ENCODE results near the gene GPC1. TPM values are rescaled to one million over a fixed set of nuclear protein-coding genes. Genes with fewer than 3 reads are reported as not detected.

GPC1 gene
- total RNA-seq, 1 experiment from 2014 or later: 32.0 TPM

DNA sequence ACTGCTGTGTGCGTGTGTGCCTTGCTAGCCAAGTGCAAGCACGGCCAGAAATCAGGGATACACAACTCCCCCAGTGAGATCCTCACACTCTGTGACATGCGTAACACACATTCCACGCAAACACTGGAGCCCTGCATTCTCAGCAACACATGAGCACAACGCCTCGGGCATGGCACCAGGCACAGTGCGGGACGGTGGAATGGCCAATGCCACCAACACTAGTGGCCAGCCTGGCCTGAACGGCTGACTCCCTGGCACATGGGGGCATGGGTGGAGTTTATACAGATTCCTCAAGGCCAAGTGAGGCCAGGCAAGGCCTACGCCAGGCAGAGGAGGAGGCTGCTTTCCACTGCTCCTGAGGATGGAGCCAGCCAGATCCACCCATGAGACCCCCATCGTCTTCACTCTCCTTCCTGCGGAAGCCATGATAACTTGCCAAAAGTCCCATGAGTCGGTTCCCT lies 66.1 kb downstream of the GPC1 start:
- Histone ChIP-seq H3K36me3 (replicated peaks; ENCODE audit: control insufficient read depth, insufficient read depth, low read length) (no peaks in the 10 kb centered on the region), H3K4me3 (ENCODE audit: insufficient read depth, low read depth, low read length) (no peak overlapping the region)
- no peak for DNase-seq

DNA sequence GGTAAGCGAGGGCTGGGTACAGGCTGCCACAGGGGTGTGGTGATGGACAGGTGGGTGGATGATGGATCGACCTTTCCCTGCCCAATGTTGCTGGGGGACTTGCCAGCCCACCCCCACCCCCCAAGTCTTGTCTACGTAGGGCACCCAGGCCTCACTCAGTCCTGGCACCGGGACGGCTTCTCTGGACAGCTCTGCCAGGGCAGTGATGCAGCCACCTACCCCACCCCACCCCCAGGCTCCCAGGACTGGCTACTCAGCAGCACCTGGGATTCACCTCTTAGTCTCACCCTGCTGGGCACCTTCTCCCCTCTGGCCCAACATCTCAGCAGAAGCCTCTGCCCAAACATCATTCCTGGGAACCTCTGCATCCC lies 66.6 kb downstream of the GPC1 start:
- Histone ChIP-seq H3K36me3 (replicated peaks; ENCODE audit: control insufficient read depth, insufficient read depth, low read length) (no peaks in the 10 kb centered on the region), H3K27me3 (ENCODE audit: control insufficient read depth, insufficient read depth, low read length) (no peaks in the 10 kb centered on the region), H3K4me3 (ENCODE audit: insufficient read depth, low read depth, low read length) (no peak overlapping the region)
- DNase-seq: peak; percentile 32

More for the DNA sequence above, 66.1 kb downstream of the GPC1 start:
- H3K27me3 ChIP-seq (ENCODE audit: control insufficient read depth, insufficient read depth, low read length): no peaks in the 10 kb centered on the region

- H3K4me3 ChIP-seq (ENCODE audit: insufficient read depth, low read depth, low read length): no peak overlapping the region
- no peaks in the 10 kb centered on the region for H3K36me3 ChIP-seq (replicated peaks; ENCODE audit: control insufficient read depth, insufficient read depth, low read length)
- peak; percentile 42 for DNase-seq
- H3K27me3 ChIP-seq (ENCODE audit: control insufficient read depth, insufficient read depth, low read length): no peaks in the 10 kb centered on the region
These were observed 67.1 kb downstream of the GPC1 start for GRCh38 chr2:240502430-240503121.

DNA sequence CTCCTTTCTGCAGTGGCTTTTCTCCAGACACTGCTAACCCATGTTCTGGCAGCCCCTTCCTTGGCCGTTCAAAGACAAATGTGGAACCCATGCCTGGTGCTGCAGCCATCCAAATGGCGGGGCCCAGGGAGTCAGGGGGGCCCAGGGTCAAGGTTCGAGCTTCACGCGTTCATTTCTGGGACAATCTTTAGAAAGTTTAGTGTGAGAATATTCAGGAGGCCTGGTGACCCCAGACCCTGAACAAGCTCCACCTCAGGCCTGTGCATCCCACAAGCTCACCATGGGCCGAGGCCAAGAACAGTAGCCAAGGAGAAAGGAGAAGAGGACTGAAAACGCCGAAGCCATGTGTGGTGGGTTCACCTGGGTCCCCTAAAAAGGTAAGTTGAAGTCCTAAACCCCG lies 67.9 kb downstream of the GPC1 start:
- Histone ChIP-seq H3K36me3 (replicated peaks; ENCODE audit: control insufficient read depth, insufficient read depth, low read length) (no peaks in the 10 kb centered on the region), H3K4me3 (ENCODE audit: insufficient read depth, low read depth, low read length) (no peak overlapping the region), H3K27me3 (ENCODE audit: control insufficient read depth, insufficient read depth, low read length) (no peaks in the 10 kb centered on the region)
- DNase-seq: peak; percentile 22

DNA sequence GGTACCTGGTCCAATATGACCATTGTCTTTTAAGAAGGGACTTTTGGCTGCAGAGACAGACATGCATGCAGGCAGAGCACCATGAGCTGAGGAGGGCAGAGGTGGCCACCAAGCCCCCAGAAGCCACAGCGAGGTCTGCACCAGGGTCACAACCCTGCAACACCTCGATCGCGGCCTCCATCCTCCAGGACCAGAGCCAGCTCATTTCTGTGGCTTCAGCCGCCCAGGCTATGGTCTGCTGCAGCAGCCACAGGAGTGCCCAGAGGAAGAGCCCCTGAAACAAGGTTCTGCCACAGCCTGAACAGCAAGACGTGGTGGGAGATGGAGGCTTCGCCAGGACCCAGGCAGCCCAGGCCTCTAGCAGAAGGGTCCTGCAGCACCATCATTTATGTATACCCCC lies 68.4 kb downstream of the GPC1 start:
- Histone ChIP-seq H3K27me3 (ENCODE audit: control insufficient read depth, insufficient read depth, low read length) (no peaks in the 10 kb centered on the region), H3K4me3 (ENCODE audit: insufficient read depth, low read depth, low read length) (no peak overlapping the region), H3K36me3 (replicated peaks; ENCODE audit: control insufficient read depth, insufficient read depth, low read length) (no peaks in the 10 kb centered on the region)
- DNase-seq: peak; percentile 13

DNA sequence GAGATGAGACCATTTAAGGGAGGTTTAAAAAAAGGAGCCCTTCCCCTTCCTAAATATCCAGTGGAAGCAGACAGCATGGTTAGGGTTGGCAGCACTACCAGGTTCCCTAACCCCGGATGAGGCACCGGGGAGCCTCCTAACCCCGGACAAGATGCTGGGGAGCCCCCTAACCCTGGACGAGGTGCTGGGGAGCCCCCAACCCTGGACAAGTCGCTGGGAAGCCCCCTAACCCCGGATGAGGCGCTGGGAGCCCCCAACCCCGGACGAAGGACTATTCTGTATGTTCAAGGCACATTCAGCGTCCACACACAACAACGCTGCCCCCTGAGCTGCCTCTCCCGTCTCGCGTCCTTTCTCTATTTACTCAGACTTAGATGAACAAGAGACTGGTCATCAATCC lies 70.4 kb downstream of the GPC1 start:
- Histone ChIP-seq H3K36me3 (replicated peaks; ENCODE audit: control insufficient read depth, insufficient read depth, low read length) (no peaks in the 10 kb centered on the region), H3K27me3 (ENCODE audit: control insufficient read depth, insufficient read depth, low read length) (no peaks in the 10 kb centered on the region; the same call in 1 of the 2 replicates)
- DNase-seq: peak; percentile 37

DNA sequence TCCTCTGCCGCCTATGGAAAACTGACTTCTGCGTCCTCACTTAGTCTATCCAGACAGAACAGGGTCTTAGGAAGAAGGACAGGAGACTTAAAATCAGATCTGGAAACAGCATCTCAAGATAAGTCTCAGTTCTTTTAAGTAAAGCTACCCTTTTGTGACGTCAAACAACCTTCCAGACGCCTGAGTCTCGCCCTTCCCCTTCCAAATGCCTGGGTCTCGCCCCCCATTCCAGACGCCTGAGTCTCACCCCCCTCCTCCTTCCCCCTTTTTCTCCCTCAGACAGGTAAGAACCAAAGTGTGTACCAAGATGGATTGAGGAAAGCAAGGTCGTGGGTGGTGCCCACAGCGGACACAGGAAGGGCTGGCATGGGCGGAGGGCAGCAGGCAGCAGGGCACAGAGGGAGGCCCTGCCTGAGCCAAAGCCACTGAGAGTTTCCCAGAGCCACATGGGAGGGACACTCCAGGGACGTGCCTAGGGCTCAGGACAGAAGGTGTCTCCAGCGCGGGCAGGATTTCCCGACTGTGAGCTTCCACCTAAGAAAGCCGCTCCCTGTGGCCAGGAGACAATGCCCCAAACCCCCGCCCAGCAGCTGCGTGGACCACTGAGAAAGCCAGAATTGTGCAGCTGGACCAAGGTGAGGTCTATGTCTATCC lies 71.1 kb downstream of the GPC1 start:
- H3K27me3 ChIP-seq (ENCODE audit: control insufficient read depth, insufficient read depth, low read length): no peaks in the 10 kb centered on the region; the same call in 1 of the 2 replicates
- no peaks in the 10 kb centered on the region for H3K36me3 ChIP-seq (replicated peaks; ENCODE audit: control insufficient read depth, insufficient read depth, low read length)
- peak; percentile 51 for DNase-seq
- H3K4me3 ChIP-seq (ENCODE audit: insufficient read depth, low read depth, low read length): no peak overlapping the region

More for the DNA sequence above, 70.4 kb downstream of the GPC1 start:
- no peak overlapping the region for H3K4me3 ChIP-seq (ENCODE audit: insufficient read depth, low read depth, low read length)

GRCh38 chr2:240507060-240507777 lies 71.8 kb downstream of the GPC1 start:
- no peaks in the 10 kb centered on the region for H3K36me3 ChIP-seq (replicated peaks; ENCODE audit: control insufficient read depth, insufficient read depth, low read length)
- no peak overlapping the region for H3K4me3 ChIP-seq (ENCODE audit: insufficient read depth, low read depth, low read length)
- H3K27me3 ChIP-seq (ENCODE audit: control insufficient read depth, insufficient read depth, low read length): no peaks in the 10 kb centered on the region; the same call in 1 of the 2 replicates
- peak; percentile 56 for DNase-seq

DNA sequence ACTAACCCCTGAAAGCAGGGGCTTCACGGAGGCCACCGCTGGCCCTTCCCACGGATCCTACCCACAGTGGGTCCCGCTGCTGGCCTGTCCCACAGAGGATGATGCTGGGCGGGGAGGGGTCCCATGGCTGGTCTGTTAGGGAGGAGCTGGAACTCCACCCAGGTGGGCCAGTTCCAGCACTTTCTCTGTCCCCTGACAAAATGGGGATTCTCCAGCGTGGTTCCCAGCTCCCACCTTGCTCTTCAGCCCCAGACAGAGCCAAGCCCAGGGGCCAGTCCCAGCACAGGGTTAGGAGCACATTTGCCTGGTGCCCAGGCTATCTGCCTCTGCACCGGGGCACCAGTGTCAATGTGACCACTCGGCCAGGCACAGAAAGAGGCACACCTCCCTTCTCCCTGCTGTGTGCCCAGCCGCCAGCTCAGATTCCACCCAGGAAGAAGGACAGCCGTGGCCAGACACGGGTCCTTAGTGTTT lies 72.4 kb downstream of the GPC1 start:
- DNase-seq: peak; percentile 38
- Histone ChIP-seq H3K36me3 (replicated peaks; ENCODE audit: control insufficient read depth, insufficient read depth, low read length) (no peaks in the 10 kb centered on the region), H3K27me3 (ENCODE audit: control insufficient read depth, insufficient read depth, low read length) (no peaks in the 10 kb centered on the region; the same call in 1 of the 2 replicates)

GRCh38 chr2:240508832-240509545 lies 73.5 kb downstream of the GPC1 start:
- Histone ChIP-seq H3K36me3 (replicated peaks; ENCODE audit: control insufficient read depth, insufficient read depth, low read length) (no peaks in the 10 kb centered on the region), H3K27me3 (ENCODE audit: control insufficient read depth, insufficient read depth, low read length) (no peaks in the 10 kb centered on the region; the same call in 1 of the 2 replicates), H3K4me3 (ENCODE audit: insufficient read depth, low read depth, low read length) (no peak overlapping the region)
- no peak for DNase-seq

More for the DNA sequence above, 72.4 kb downstream of the GPC1 start:
- H3K4me3 ChIP-seq (ENCODE audit: insufficient read depth, low read depth, low read length): no peak overlapping the region

- Histone ChIP-seq H3K4me3 (ENCODE audit: insufficient read depth, low read depth, low read length) (no peak overlapping the region), H3K27me3 (ENCODE audit: control insufficient read depth, insufficient read depth, low read length) (no peaks in the 10 kb centered on the region; the same call in 1 of the 2 replicates), H3K36me3 (replicated peaks; ENCODE audit: control insufficient read depth, insufficient read depth, low read length) (no peaks in the 10 kb centered on the region)
- DNase-seq: peak; percentile 37
These were observed 74.4 kb downstream of the GPC1 start for GRCh38 chr2:240509667-240510512.

DNA sequence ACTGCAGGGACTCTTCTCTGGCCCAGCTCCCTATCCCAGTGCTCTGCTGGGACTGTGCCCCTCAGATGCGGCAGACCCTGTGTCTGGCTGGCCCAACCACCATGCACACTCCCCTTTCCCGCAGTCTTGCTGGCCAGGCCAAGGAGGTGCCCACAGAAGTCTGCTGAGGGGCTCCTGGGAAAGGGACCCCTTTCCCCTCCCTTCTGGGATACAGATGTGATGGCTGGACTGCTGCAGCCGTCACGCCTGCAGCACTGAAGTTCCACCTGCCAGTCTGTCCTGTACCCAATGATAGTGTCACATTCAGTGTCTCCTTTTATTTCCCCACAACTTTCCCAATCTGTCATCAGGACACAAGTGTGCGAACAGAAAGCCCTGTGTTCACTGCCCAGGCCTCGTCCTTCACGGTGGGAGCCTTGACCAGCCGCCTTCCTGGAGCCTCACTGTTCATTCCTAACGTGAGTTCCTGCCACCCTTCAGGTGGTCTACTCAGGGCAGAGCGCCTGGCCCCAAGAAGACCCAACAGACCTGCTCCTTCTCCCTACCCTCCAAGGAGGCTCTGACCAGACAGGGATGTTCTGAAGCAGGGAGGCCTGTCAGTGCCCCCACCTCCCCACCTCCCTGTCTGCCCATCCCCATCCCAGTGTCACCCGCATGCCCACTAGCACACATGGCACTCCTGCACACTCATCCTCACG lies 75.2 kb downstream of the GPC1 start:
- peak; percentile 17 for DNase-seq
- Histone ChIP-seq H3K27me3 (ENCODE audit: control insufficient read depth, insufficient read depth, low read length) (no peaks in the 10 kb centered on the region; the same call in 1 of the 2 replicates), H3K36me3 (replicated peaks; ENCODE audit: control insufficient read depth, insufficient read depth, low read length) (no peaks in the 10 kb centered on the region), H3K4me3 (ENCODE audit: insufficient read depth, low read depth, low read length) (no peak overlapping the region)

All from H7 (cell line).